Stimulated activated CD4-positive, alpha-beta T cell treated with anti-CD3 and anti-CD28 coated beads, Interleukin-4, amount 100 ng/mL, for 48 hours (primary cell): Measurements from ENCODE around the gene C12orf60.
A peak's percentile ranks its signal among the peaks of the same experiment; 100 is the strongest.
"Not testable (repeated sequence)": the region's sequence is repeated elsewhere in the genome, so short reads cannot be mapped to it uniquely, and the experiment has no call there.

Experiments used
- DNase-seq, 2 donors: peaks; one replicate each; pipeline ENCODE4 v3.0.0-alpha.2; 2020; ENCODE audit warnings: low read depth in 2 of 2

The C12orf60 gene

GRCh38 chr12:14803011-14803829 is at the start of gene C12orf60, which contains the start of gene WBP11:
C12orf60 (plus strand) TSS chr12:14803670; CDS start chr12:14822936, 19,266 bp downstream.
WBP11 (minus strand) TSS chr12:14803478; CDS start chr12:14801383, 2,095 bp downstream.
- DNase-seq, result peak; percentile 71 to 87

GRCh38 chr12:14756334-14757143 is 46.9 kb upstream of the C12orf60 start:
- no peak for DNase-seq

GRCh38 chr12:14759711-14760280 is 43.7 kb upstream of the C12orf60 start:
- not testable (repeated sequence) for DNase-seq

GRCh38 chr12:14765398-14765797 is 38.1 kb upstream of the C12orf60 start:
- DNase-seq, result no peak

- DNase-seq, result not testable (repeated sequence)
These were observed 37.5 kb upstream of the C12orf60 start for GRCh38 chr12:14766020-14766419.

- no peak for DNase-seq
These were observed 36.7 kb upstream of the C12orf60 start for GRCh38 chr12:14766649-14767215.

GRCh38 chr12:14767617-14768016 is 35.9 kb upstream of the C12orf60 start:
- no peak for DNase-seq

GRCh38 chr12:14768823-14769405 is 34.6 kb upstream of the C12orf60 start:
- DNase-seq, result peak; percentile 12 to 23

GRCh38 chr12:14769466-14769968 is 34.0 kb upstream of the C12orf60 start:
- peak in 1 of 2 donors; percentile 3 for DNase-seq

GRCh38 chr12:14769969-14770495 is 33.4 kb upstream of the C12orf60 start:
- peak; percentile 83 to 86 for DNase-seq

- DNase-seq, result peak; percentile 85 to 92
These were observed 32.7 kb upstream of the C12orf60 start for GRCh38 chr12:14770496-14771461.

GRCh38 chr12:14771651-14772137 is 31.8 kb upstream of the C12orf60 start:
- no peak for DNase-seq

- DNase-seq, result no peak
These were observed 30.5 kb upstream of the C12orf60 start for GRCh38 chr12:14772946-14773345.

GRCh38 chr12:14773685-14774073 is 29.8 kb upstream of the C12orf60 start:
- DNase-seq, result no peak

- peak; percentile 80 to 87 for DNase-seq
These were observed 29.2 kb upstream of the C12orf60 start for GRCh38 chr12:14774074-14774905.

- peak in 1 of 2 donors; percentile 8 for DNase-seq
These were observed 28.4 kb upstream of the C12orf60 start for GRCh38 chr12:14774906-14775635.

GRCh38 chr12:14775636-14775980 is 27.9 kb upstream of the C12orf60 start:
- no peak for DNase-seq
